CD4-positive, alpha-beta T cell treated with Interleukin-10 for 1 hour (primary cell): Measurements from ENCODE around the gene SNX12.

Experiments used
- DNase-seq: peaks from one replicate; pipeline ENCODE4 v3.0.0-alpha.2; 2020

SNX12 gene

GRCh38 chrX:71068044-71068918 is at the start of gene SNX12:
Gene SNX12, minus strand, starts transcription at chrX:71068334. Its CDS starts 28 bp downstream, at chrX:71068306.
- peak; percentile 94 for DNase-seq

DNA sequence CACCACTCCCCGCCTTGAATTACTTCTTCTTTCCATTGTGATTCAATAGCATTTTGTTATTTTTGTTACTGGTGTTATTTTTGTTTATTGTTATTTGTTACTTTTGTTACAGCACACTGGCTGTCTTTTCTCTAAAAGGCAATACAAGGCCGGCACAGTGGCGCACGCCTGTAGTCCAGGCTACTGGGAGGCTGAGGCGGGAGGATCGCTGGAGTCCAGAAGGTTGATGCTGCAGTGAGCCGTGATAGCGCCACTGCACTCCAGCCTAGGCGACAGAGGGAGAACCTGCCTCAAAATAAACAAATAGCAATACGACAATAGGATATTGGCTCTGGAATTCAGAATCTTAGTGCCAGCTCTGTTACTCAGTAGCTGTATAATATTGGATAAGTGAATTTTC is 49.2 kb upstream of the SNX12 start:
- no peak for DNase-seq

GRCh38 chrX:71111921-71112431 is 43.8 kb upstream of the SNX12 start:
- peak; percentile 63 for DNase-seq

- peak; percentile 92 for DNase-seq
These were observed 43.2 kb upstream of the SNX12 start, which contains the start of gene IL2RG for GRCh38 chrX:71111141-71111843. Gene IL2RG, minus strand, starts transcription at chrX:71111577. Its CDS starts 38 bp downstream, at chrX:71111539.

- peak; percentile 40 for DNase-seq
These were observed 40.9 kb upstream of the SNX12 start for GRCh38 chrX:71109051-71109450.

DNA sequence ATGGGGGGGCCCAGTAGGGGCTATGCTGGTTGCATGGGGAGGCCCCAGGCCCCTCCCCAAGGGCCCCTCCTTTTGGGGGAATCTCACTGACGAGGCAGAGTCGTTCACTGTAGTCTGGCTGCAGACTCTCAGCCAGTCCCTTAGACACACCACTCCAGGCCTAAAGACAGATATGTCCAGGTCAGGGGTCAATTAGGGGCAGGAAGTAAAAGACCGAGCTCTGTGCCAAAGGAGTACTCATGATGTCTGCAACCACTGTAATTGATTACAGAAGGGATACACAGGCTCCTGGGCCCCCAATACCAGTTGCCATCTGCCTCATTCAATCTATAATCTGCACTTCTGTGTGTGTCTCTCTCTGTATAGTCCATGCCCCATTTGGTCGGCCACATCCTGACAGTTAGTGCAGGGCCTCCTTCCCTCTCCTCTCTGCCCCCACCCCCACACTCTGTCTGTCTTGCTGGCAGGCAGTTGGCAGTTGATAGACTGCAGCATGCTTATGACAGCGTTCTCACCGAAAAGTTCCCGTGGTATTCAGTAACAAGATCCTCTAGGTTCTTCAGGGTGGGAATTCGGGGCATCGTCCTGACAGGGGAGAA is 39.7 kb upstream of the SNX12 start:
- DNase-seq, result peak; percentile 54

DNA sequence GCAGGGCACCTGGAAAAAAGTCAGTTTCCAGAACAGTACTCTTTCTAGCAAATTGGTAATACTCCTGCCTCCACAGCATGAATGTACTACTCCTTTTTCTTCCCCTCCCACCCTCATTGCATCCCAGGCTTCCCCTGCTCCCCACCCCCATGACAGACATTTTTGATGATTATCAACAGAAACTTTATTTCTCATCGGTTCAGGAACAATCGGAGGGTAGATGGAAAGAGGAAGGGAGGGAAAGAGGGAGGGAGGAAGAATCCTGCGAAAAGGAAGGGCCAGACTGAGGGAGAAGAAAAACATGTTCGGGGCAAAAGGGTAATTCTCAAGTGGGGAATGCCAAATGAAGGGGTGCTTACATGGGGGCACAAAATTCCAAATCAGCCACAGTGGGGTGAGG is 39.1 kb upstream of the SNX12 start:
- DNase-seq, result no peak

DNA sequence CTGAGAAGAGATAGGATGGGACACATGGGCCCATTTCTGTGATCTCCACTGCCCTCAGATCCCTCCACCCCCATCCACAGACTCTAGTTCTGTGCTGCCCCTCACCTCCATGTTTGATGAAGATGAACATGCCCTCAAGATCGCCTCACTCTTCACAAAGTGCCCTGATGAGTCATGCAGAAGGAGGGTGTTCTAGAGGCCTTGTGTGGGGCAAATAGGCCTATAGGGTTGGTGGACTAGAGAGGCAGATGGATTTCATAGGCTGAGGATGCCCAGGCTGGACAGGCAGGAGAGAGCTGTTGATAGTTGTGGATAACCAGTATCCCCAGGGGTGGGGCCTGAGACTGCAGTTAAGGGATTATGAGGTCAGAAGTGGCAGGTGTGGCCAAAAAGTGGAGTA is 38.3 kb upstream of the SNX12 start, which contains the start of gene CXorf65:
CXorf65 (minus strand) TSS at position 314 of the 400 bp plus-strand sequence; CDS start at position 130, 184 bp downstream.
- peak; percentile 48 for DNase-seq

DNA sequence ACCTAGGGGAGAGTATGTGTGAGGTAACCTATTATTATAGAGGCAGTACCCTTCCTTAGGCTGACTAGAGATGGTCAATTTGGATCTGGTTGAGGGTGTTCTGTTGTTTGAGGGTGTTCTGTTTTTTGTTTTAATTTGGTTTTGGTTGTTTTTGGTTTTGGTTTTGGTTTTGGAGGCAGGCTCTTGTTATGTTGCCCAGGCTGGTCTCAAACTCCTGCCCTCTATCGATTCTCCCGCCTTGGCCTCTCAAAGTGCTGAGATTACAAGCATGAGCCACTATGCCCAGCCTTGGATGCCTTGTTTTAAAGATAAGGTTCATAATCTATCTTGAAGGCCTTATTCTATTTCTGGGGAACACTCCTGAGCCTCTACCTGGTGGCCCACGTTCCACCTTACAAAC is 37.5 kb upstream of the SNX12 start:
- DNase-seq, result peak; percentile 43

DNA sequence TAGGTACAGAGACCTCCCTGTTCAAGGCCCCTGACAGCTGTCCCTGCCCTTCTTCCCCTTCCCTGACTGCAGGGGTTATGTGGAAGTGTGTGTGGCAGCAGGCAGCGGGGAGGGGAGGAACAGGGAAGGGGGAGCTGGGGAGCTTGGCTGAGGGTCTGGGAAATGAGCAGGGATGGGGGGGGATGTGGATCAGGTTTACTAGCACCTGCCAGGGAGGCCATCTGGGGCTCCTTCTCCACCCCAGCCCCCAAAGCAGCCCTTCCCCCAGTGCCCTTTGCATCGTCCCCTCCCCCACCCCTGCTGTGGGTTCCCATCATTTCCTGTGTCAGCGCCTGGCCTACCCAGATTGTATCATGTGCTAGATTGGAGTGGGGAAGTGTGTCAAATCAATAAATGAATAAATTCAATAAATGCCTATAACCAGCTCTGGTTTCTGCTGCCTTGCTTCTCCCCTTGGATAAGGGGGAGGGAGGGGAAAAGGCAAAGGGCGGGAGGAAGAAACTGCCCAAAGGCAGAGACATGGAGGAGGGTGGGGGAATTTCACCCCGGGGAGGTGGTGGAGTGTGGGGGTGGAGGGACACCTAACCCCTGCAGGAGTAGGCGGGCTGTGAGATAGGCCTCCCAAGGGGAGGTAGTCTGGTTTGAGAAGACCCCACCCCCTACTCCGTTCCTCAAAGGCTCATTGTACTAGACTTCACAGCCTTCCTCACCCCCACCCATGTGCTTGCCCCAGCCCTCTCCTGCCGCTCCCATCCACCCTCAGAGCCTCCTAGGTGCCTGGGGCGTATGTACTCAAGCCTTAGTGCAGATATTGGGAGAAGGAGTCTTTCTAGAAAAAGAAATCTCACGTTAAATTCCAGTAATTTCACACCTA is 35.2 kb upstream of the SNX12 start:
- DNase-seq, result peak; percentile 72

GRCh38 chrX:71102292-71102691 is 34.2 kb upstream of the SNX12 start:
- no peak for DNase-seq

DNA sequence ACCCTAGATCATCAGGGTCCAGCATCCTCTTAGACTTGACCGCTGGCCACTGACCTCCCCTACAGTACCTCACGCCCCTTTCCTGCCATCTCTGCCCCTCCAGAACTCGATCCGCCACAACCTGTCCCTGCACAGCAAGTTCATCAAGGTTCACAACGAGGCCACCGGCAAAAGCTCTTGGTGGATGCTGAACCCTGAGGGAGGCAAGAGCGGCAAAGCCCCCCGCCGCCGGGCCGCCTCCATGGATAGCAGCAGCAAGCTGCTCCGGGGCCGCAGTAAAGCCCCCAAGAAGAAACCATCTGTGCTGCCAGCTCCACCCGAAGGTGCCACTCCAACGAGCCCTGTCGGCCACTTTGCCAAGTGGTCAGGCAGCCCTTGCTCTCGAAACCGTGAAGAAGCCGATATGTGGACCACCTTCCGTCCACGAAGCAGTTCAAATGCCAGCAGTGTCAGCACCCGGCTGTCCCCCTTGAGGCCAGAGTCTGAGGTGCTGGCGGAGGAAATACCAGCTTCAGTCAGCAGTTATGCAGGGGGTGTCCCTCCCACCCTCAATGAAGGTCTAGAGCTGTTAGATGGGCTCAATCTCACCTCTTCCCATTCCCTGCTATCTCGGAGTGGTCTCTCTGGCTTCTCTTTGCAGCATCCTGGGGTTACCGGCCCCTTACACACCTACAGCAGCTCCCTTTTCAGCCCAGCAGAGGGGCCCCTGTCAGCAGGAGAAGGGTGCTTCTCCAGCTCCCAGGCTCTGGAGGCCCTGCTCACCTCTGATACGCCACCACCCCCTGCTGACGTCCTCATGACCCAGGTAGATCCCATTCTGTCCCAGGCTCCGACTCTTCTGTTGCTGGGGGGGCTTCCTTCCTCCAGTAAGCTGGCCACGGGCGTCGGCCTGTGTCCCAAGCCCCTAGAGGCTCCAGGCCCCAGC is 32.7 kb upstream of the SNX12 start:
- DNase-seq, result no peak

GRCh38 chrX:71099736-71100135 is 31.6 kb upstream of the SNX12 start:
- no peak for DNase-seq

GRCh38 chrX:71098951-71099506 is 30.9 kb upstream of the SNX12 start:
- DNase-seq, result no peak

- peak; percentile 82 for DNase-seq
These were observed 30.2 kb upstream of the SNX12 start for GRCh38 chrX:71098302-71098701.

- DNase-seq, result no peak
These were observed 28.6 kb upstream of the SNX12 start for GRCh38 chrX:71096760-71097032.

- peak; percentile 79 for DNase-seq
These were observed 28.0 kb upstream of the SNX12 start for GRCh38 chrX:71095981-71096759.

- peak; percentile 93 for DNase-seq
These were observed 27.4 kb upstream of the SNX12 start, which contains the start of gene FOXO4 for GRCh38 chrX:71095555-71095980. Gene FOXO4, plus strand, starts transcription at chrX:71095851. Its CDS starts 678 bp downstream, at chrX:71096529.

DNA sequence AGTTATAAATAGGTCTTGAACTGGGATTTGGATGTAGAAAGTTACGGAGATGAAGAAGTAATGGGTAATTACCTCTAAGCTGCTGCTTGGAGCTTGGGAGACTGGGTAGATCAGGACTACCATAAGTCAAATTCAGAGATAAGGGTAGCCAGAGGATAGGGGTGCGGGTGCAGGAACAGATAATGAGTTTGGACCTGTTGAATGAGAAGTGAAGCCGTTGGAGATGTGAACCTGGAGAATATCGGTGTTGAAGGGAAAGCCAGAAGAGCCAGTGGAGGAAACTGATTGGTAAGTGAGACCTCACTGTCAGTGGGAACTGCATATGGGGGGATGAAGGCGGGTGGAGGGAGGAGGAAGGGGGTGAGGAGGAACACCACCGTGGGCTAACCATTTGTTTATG is 26.9 kb upstream of the SNX12 start:
- no peak for DNase-seq

- DNase-seq, result no peak
These were observed 23.1 kb upstream of the SNX12 start for GRCh38 chrX:71091263-71091662.
